Measurements from ENCODE around the gene ADAM33. TPM values are rescaled to one million over a fixed set of nuclear protein-coding genes. Genes with fewer than 3 reads are reported as not detected.

Gene ADAM33
- total and polyA plus RNA-seq, 2 of the 8 experiments (the other 6 are each of a cell fraction or from before 2014, with no cell fraction given), result 4.2 to 6.0 TPM

GRCh38 chr20:3645309-3646066 is 36.3 kb downstream of the ADAM33 start (continued):
- TF ChIP-seq, protein P1, sequence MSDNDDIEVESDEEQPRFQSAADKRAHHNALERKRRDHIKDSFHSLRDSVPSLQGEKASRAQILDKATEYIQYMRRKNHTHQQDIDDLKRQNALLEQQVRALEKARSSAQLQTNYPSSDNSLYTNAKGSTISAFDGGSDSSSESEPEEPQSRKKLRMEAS (IDR thresholded peaks at IDR 0.05), result no peak
- TF ChIP-seq CHD1 (IDR thresholded peaks at IDR 0.05; ENCODE audit: low read depth, low read length) (no peak), CBX5 (IDR thresholded peaks at IDR 0.05; ENCODE audit: low read depth, low read length) (no peak), CREB1 (IDR thresholded peaks at IDR 0.05) (no peak), SIN3A (conservative IDR thresholded peaks at IDR 0.05 in 1 of 2, IDR thresholded peaks at IDR 0.05 in 1 of 2; ENCODE audit: low read depth in 1 of 2, low read length in 2 of 2) (no peak)

All from H1 (cell line).